Peyer's patch (tissue), 4 donors: Measurements from ENCODE around the gene KIR2DL3. TPM values are rescaled to one million over a fixed set of nuclear protein-coding genes. Genes with fewer than 3 reads are reported as not detected.
"Not testable (repeated sequence)": the region's sequence is repeated elsewhere in the genome, so short reads cannot be mapped to it uniquely, and the experiment has no call there.

Source experiments
- DNase-seq, 3 donors: peaks; one replicate each; pipeline ENCODE4 v3.0.0-alpha.2; 2017 to 2019
- H3K27ac ChIP-seq, 4 donors: fragments of 200-600 bp; sonication (generic); one replicate each; pipeline ENCODE4 v1.5.1; 2016 to 2019
- H3K27me3 ChIP-seq, 2 donors: fragments of 200-600 bp; sonication (generic); one replicate each; pipeline ENCODE4 v1.5.1; 2019
- H3K36me3 ChIP-seq, 3 donors: fragments of 200-600 bp; sonication (generic); one replicate each; pipeline ENCODE4 v1.5.1; 2016 to 2019
- H3K4me1 ChIP-seq, 4 donors: fragments of 200-600 bp; sonication (generic); one replicate each; pipeline ENCODE4 v1.5.1; 2016 to 2019
- H3K4me3 ChIP-seq, 4 donors: fragments of 200-600 bp; sonication (generic); 1 replicate in 3 of 4; 2 replicates in 1 of 4; pipeline ENCODE4 v1.5.1; 2016 to 2019; ENCODE audit warnings: mild to moderate bottlenecking in 1 of 4
- H3K9me3 ChIP-seq, 4 donors: fragments of 200-600 bp; sonication (generic); one replicate each; pipeline ENCODE4 v1.5.1; 2016 to 2019; ENCODE audit warnings: mild to moderate bottlenecking in 1 of 4
- CTCF ChIP-seq, 6 experiments: fragments of 450-650 bp in 4 of 6; fragments of 200-600 bp in 2 of 6; sonication (generic) in 1 of 6; IDR thresholded peaks; one replicate each; pipeline ENCODE4 v1.5.1; 2017 to 2019; ENCODE audit warnings: antibody characterized with exemption in 6 of 6, mild to moderate bottlenecking in 3 of 6, moderate library complexity in 1 of 6
- POLR2A ChIP-seq, 2 donors: fragments of 450-650 bp; IDR thresholded peaks; one replicate each; pipeline ENCODE4 v1.5.1; 2017; ENCODE audit warnings: antibody characterized with exemption in 2 of 2, mild to moderate bottlenecking in 2 of 2, moderate library complexity in 2 of 2
- total RNA-seq, 4 donors: library from RNA; depleted of rRNA; stranded (reverse); fragments of >200 nt; gene quantifications; one replicate each; pipeline ENCODE4 v1.1.0, GENCODE V29; 2016

Gene KIR2DL3
- total RNA-seq, 4 donors from 2014 or later: not detected

GRCh38 chr19:54731191-54731590 is 7.1 kb upstream of the KIR2DL3 start:
- Histone ChIP-seq H3K9me3 (no peaks in the 10 kb centered on the region), H3K27ac (no peak overlapping the region), H3K4me3 (no peak overlapping the region), H3K36me3 (no peaks in the 10 kb centered on the region), H3K27me3 (no peaks in the 10 kb centered on the region), H3K4me1 (no peaks in the 10 kb centered on the region)
- no peak for TF ChIP-seq POLR2A (IDR thresholded peaks at IDR 0.05)
- no peak for TF ChIP-seq CTCF (IDR thresholded peaks at IDR 0.05)
- no peak for DNase-seq

GRCh38 chr19:54738715-54739114 is 402 bp downstream of the KIR2DL3 start:
- TF ChIP-seq POLR2A (IDR thresholded peaks at IDR 0.05): no peak
- TF ChIP-seq CTCF (IDR thresholded peaks at IDR 0.05): no peak
- no peaks in the 10 kb centered on the region for H3K9me3 ChIP-seq
- no peaks in the 10 kb centered on the region for H3K4me1 ChIP-seq
- no peak overlapping the region for H3K4me3 ChIP-seq
- no peaks in the 10 kb centered on the region for H3K27me3 ChIP-seq
- H3K36me3 ChIP-seq: no peaks in the 10 kb centered on the region
- DNase-seq: no peak
- no peak overlapping the region for H3K27ac ChIP-seq

DNA sequence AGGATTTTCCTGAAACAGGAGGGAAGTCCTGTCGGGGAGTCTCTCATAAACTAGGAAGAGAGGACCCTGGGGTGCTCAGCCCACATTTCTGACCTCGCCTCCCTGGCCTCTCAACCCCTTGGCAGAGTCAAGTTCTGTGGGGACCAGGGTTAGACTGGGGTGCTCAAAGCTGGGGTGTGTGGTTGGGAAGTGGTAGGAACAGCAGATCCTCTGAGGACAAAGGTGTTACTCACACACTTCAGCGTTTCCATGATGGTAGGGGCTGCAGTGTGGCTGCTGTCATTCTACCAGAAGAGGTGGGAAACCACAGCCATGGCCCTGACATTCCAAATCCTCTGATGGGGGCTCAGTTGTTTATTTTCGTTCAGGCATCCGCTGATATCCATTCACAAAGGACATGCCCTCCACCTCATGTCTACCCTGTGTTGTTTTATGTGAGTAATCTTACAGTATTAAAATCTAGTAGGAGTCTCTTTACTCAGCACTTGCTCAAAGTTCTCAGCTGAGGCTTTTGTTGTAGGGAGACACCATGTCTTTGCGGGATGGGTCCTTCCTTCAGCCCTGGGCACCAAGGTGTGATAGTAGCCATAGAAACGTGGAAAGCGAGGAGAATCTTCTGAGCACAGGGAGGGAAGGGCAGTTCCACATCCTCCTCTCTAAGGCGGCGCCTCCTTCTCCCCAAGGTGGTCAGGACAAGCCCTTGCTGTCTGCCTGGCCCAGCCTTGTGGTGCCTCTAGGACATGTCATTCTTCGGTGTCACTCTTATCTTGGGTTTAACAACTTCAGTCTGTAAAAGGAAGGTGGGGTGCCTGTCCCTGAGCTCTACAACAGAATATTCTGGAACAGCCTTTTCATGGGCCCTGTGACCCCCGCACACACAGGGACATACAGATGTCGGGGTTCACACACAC is 1.5 kb downstream of the KIR2DL3 start:
- DNase-seq: no peak
- TF ChIP-seq POLR2A (IDR thresholded peaks at IDR 0.05) (no peak), CTCF (IDR thresholded peaks at IDR 0.05) (no peak)
- no peak overlapping the region for H3K4me3 ChIP-seq

GRCh38 chr19:54741950-54742349 is 3.6 kb downstream of the KIR2DL3 start:
- H3K36me3 ChIP-seq, H3K27me3 ChIP-seq, H3K4me3 ChIP-seq, DNase-seq, H3K4me1 ChIP-seq, H3K9me3 ChIP-seq, H3K27ac ChIP-seq: not testable (repeated sequence)

More for the DNA sequence above, 1.5 kb downstream of the KIR2DL3 start:
- Histone ChIP-seq H3K9me3 (no peaks in the 10 kb centered on the region), H3K27ac (no peak overlapping the region), H3K36me3 (no peaks in the 10 kb centered on the region), H3K27me3 (no peaks in the 10 kb centered on the region), H3K4me1 (no peaks in the 10 kb centered on the region)

DNA sequence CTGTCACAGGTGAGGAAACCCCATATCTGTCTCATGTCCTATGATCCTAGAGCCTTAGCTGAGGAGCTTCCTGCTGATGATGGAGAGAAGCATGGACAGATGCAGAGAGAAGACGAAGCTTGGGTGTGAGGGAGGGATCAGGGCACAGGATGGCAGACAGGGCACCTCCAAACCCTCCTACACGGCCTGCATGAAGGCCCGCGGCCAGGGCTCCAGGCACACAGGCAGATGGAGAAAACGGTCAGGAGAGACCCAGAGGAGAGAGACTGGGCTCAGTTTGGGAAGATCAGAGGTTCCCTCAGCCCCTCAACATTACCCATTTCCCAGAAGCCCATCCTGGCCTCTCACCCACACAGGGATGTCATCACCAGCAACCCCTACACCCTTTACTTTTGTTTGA is 5.8 kb downstream of the KIR2DL3 start:
- not testable (repeated sequence) for DNase-seq, H3K27ac ChIP-seq, H3K4me1 ChIP-seq, H3K9me3 ChIP-seq, H3K36me3 ChIP-seq, H3K27me3 ChIP-seq, H3K4me3 ChIP-seq

DNA sequence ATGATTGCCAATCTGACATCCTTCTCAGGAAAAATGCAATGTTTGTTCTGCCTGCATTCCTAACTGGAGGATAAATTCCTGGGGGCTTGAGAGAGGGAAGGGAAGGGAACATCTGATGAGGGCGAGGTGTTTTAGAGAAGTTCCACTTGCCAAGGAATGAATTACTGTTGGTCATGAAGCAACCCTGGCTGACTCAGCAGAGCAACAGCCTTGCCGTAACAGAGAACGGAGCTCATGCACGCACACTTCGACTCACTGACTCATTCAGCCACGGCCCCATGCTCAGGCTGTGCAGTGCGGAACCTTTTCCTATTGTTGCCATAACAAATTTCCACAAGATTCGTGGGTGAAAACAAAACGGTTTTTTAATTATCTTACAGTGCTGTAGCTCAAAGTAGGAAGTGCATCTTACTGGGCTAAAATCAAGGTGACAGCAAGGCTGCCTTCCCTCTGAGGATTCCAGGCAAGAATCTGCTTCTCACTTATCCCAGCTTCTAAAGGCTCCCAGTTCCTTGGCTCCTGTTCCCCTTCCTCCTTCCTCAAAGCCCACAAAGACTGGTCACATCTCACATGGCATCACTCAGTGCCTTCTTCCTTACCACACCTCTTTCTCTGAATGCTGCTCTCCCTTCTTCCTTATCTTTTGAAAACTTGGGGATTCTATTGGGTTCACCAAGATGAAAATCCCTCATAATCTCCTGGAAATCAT is 9.5 kb downstream of the KIR2DL3 start:
- not testable (repeated sequence) for H3K4me3 ChIP-seq, H3K9me3 ChIP-seq, H3K4me1 ChIP-seq, H3K27ac ChIP-seq, H3K36me3 ChIP-seq, H3K27me3 ChIP-seq, DNase-seq

GRCh38 chr19:54750276-54750675 is 12.0 kb downstream of the KIR2DL3 start:
- not testable (repeated sequence) for H3K27me3 ChIP-seq, H3K9me3 ChIP-seq, H3K36me3 ChIP-seq, H3K4me3 ChIP-seq, DNase-seq, H3K4me1 ChIP-seq, H3K27ac ChIP-seq

DNA sequence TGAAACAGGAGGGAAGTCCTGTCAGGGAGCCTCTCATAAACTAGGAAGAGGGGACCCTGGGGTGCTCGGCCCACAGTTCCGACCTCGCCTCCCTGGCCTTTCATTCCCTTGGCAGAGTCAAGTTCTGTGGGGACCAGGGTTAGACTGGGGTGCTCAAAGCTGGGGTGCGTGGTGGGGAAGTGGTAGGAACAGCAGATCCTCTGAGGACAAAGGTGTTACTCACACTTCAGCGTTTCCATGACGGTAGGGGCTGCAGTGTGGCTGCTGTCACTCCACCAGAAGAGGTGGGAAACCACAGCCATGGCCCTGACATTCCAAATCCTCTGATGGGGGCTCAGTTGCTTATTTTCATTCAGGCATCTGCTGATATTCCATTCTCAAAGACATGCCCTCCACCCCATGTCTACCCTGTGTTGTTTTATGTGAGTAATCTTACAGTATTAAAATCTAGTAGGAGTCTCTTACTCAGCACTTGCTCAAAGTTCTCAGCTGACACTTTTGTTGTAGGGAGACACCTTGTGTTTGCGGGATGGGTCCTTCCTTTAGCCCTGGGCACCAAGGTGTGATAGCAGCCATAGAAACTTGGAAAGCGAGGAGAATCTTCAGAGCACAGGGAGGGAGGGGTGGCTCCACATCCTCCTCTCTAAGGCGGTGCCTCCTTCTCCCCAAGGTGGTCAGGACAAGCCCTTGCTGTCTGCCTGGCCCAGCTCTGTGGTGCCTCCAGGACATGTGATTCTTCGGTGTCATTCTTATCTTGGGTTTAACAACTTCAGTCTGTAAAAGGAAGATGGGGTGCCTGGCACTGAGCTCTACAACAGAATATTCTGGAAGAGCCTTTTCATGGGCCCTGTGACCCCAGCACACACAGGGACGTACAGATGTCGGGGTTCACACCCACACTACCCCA is 18.1 kb downstream of the KIR2DL3 start:
- not testable (repeated sequence) for H3K36me3 ChIP-seq, DNase-seq, H3K9me3 ChIP-seq, H3K27me3 ChIP-seq, H3K4me1 ChIP-seq, H3K4me3 ChIP-seq, H3K27ac ChIP-seq

GRCh38 chr19:54758577-54758976 is 20.3 kb downstream of the KIR2DL3 start:
- not testable (repeated sequence) for H3K27me3 ChIP-seq, DNase-seq, H3K36me3 ChIP-seq, H3K4me1 ChIP-seq, H3K27ac ChIP-seq, H3K9me3 ChIP-seq, H3K4me3 ChIP-seq

DNA sequence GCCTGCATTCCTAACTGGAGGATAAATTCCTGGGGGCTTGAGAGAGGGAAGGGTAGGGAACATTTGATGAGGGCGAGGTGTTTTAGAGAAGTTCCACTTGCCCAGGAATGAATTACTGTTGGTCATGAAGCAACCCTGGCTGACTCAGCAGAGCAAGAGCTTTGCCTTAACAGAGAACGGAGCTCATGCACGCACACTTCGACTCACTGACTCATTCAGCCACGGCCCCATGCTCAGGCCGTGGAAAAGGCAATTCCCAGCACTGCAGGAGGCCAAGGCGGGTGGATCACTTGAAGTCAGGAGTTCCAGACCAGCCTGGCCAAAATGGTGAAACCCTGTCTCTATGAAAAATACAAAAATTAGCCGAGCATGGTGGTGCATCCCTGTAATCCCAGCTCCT is 25.9 kb downstream of the KIR2DL3 start:
- H3K27me3 ChIP-seq, H3K4me1 ChIP-seq, H3K36me3 ChIP-seq, DNase-seq, H3K4me3 ChIP-seq, H3K9me3 ChIP-seq, H3K27ac ChIP-seq: not testable (repeated sequence)

- not testable (repeated sequence) for DNase-seq, H3K4me1 ChIP-seq
Observed at GRCh38 chr19:54766464-54766863, 28.2 kb downstream of the KIR2DL3 start.

More at GRCh38 chr19:54766464-54766863, 28.2 kb downstream of the KIR2DL3 start:
- not testable (repeated sequence) for H3K9me3 ChIP-seq, H3K4me3 ChIP-seq, H3K27me3 ChIP-seq, H3K36me3 ChIP-seq, H3K27ac ChIP-seq
